OCI-LY7 (cell line): ENCODE measurements around the gene PRELID3B. TPM values are rescaled to one million over a fixed set of nuclear protein-coding genes. Genes with fewer than 3 reads are reported as not detected.

ENCODE experiments used
- BruUV-seq: library from RNA; stranded (reverse); fragments of 400-500 nt; replicated peaks from 2 replicates; lab custom pipeline; 2021; lab: Mats Ljungman, UMichigan
- CTCF ChIA-PET: fragments of 300-600 bp; sonication (Branson Sonifier 250); formaldehyde crosslinking; loops from one replicate; lab custom pipeline; 2022; ENCODE audit warnings: antibody characterized with exemption; ENCODE audit not compliant: unreplicated experiment; lab: Charles Lee
- POLR2A ChIA-PET: fragments of 300-600 bp; sonication (Branson Sonifier 250); formaldehyde crosslinking; loops from one replicate; lab custom pipeline; 2022; ENCODE audit warnings: antibody characterized with exemption; lab: Charles Lee
- DNase-seq: peaks from one replicate; pipeline ENCODE4 v3.0.0-alpha.2; 2015; ENCODE audit warnings: low spot score
- H2AFZ ChIP-seq: fragments of 200-600 bp; sonication (generic), shearing (Covaris generic); 2 replicates; pipeline ENCODE4 v1.6.1; 2014; ENCODE audit warnings: mild to moderate bottlenecking, antibody characterized with exemption, low read length, moderate library complexity
- H3K27ac ChIP-seq: fragments of 200-600 bp; sonication (generic); 2 replicates; pipeline ENCODE4 v1.5.1; 2014; ENCODE audit warnings: mixed run types, low read depth, mild to moderate bottlenecking, moderate library complexity, low read length, inconsistent platforms; ENCODE audit not compliant: poor library complexity, severe bottlenecking
- H3K36me3 ChIP-seq: fragments of 200-600 bp; sonication (generic); 2 replicates; pipeline ENCODE4 v1.6.1; 2014; ENCODE audit warnings: mild to moderate bottlenecking, antibody characterized with exemption, low read length, moderate library complexity, mixed read lengths; ENCODE audit not compliant: insufficient read depth
- H3K4me1 ChIP-seq: fragments of 200-600 bp; sonication (generic); 2 replicates; pipeline ENCODE4 v1.5.1; 2014; ENCODE audit warnings: mild to moderate bottlenecking, low read length; ENCODE audit not compliant: insufficient read depth, poor library complexity, severe bottlenecking
- H3K4me2 ChIP-seq: fragments of 200-600 bp; sonication (generic); 2 replicates; pipeline ENCODE4 v1.6.1; 2014; ENCODE audit warnings: mild to moderate bottlenecking, low read length
- H3K4me3 ChIP-seq: fragments of 200-600 bp; sonication (generic); 2 replicates; pipeline ENCODE4 v1.5.1; 2014; ENCODE audit warnings: mild to moderate bottlenecking, low read depth, low read length; ENCODE audit not compliant: poor library complexity, severe bottlenecking
- H3K79me2 ChIP-seq: fragments of 200-600 bp; sonication (generic); 2 replicates; pipeline ENCODE4 v1.6.1; 2016; ENCODE audit warnings: low read depth, mild to moderate bottlenecking, low read length, moderate library complexity, mixed read lengths; ENCODE audit not compliant: insufficient read depth
- H3K9me2 ChIP-seq: fragments of 200-600 bp; sonication (generic); 2 replicates; pipeline ENCODE4 v1.6.1; 2016; ENCODE audit warnings: mild to moderate bottlenecking, low read length, mixed read lengths; ENCODE audit not compliant: insufficient read depth
- H3K9me3 ChIP-seq: fragments of 200-600 bp; sonication (generic); 2 replicates; pipeline ENCODE4 v1.6.1; 2014; ENCODE audit warnings: mild to moderate bottlenecking, mixed run types, low read length, mixed read lengths
- H4K20me1 ChIP-seq: fragments of 200-600 bp; sonication (generic); 2 replicates; pipeline ENCODE4 v1.6.1; 2014; ENCODE audit warnings: mild to moderate bottlenecking, antibody characterized with exemption, low read length, moderate library complexity, mixed read lengths; ENCODE audit not compliant: insufficient read depth
- CTCF ChIP-seq: fragments of 200-600 bp; sonication (generic); conservative IDR thresholded peaks from 2 replicates; pipeline ENCODE4 v1.5.1; 2014; ENCODE audit warnings: mild to moderate bottlenecking, antibody characterized with exemption, low read length, moderate library complexity, mixed read lengths
- EZH2phosphoT487 ChIP-seq: fragments of 200-600 bp; sonication (generic); IDR thresholded peaks from 2 replicates; pipeline ENCODE4 v1.6.1; 2018; ENCODE audit warnings: low read depth, borderline replicate concordance, mild to moderate bottlenecking, mixed run types, antibody characterized with exemption, low read length, moderate library complexity, mixed read lengths
- intact Hi-C: fragments of 100-400 bp; cut with micrococcal nuclease; formaldehyde crosslinking; loops from one replicate; pipeline ENCODE4 v1.10.0; 2022; ENCODE audit not compliant: unreplicated experiment
- total RNA-seq, 2 experiments: library from RNA; depleted of rRNA in 1 of 2; stranded (reverse); fragments of >200 nt in 1 of 2; shearing (Covaris generic) in 1 of 2; gene quantifications; 2 replicates each; pipeline ENCODE4 v1.2.3, GENCODE V29; 2014 to 2022

Gene PRELID3B
- total RNA-seq, 2 experiments from 2014 or later: 99.4 to 119 TPM

GRCh38 chr20:58989196-58989595 lies 53.4 kb downstream of the PRELID3B start:
- intact Hi-C loops: no loop called here
- ChIA-PET CTCF (no interaction called here), POLR2A (no interaction called here)
- no peak overlapping the region for H3K4me2 ChIP-seq
- TSS peak; percentile 34 for BruUV-seq
- no peaks in the 10 kb centered on the region for H3K9me3 ChIP-seq
- no peak for DNase-seq
- H2AFZ ChIP-seq: no peak overlapping the region
- H3K79me2 ChIP-seq: peaks cover 22% of the 10 kb centered on the region
- H4K20me1 ChIP-seq: peaks cover 9% of the 10 kb centered on the region; the same call in 1 of the 2 replicates
- peaks cover 23% of the 10 kb centered on the region for H3K4me1 ChIP-seq
- peaks cover 99% of the 10 kb centered on the region for H3K36me3 ChIP-seq
- no peak overlapping the region for H3K4me3 ChIP-seq
- H3K27ac ChIP-seq: no peak overlapping the region
- H3K9me2 ChIP-seq: no peaks in the 10 kb centered on the region
- TF ChIP-seq CTCF (no peak), EZH2phosphoT487 (no peak)

GRCh38 chr20:58988565-58988882 lies 54.1 kb downstream of the PRELID3B start:
- no TSS peak for BruUV-seq
- no peak overlapping the region for H3K4me3 ChIP-seq
- ChIA-PET CTCF (no interaction called here), POLR2A (no interaction called here)
- peaks cover 29% of the 10 kb centered on the region for H3K79me2 ChIP-seq
- no peak overlapping the region for H3K27ac ChIP-seq
- H3K4me2 ChIP-seq: no peak overlapping the region
- no peak for TF ChIP-seq EZH2phosphoT487
- TF ChIP-seq CTCF: no peak
- H3K36me3 ChIP-seq: peaks cover 94% of the 10 kb centered on the region
- H3K9me3 ChIP-seq: no peaks in the 10 kb centered on the region
- peaks cover 12% of the 10 kb centered on the region; the same call in 1 of the 2 replicates for H4K20me1 ChIP-seq
- intact Hi-C loops: no loop called here
- no peak for DNase-seq
- H3K9me2 ChIP-seq: no peaks in the 10 kb centered on the region
- H2AFZ ChIP-seq: no peak overlapping the region
- H3K4me1 ChIP-seq: peaks cover 27% of the 10 kb centered on the region

- H3K79me2 ChIP-seq: peaks cover 34% of the 10 kb centered on the region
- no peak overlapping the region for H3K27ac ChIP-seq
- POLR2A ChIA-PET: no interaction called here
- H4K20me1 ChIP-seq: peaks cover 12% of the 10 kb centered on the region; the same call in 1 of the 2 replicates
- H3K36me3 ChIP-seq: peaks cover 90% of the 10 kb centered on the region
- no peak for TF ChIP-seq CTCF
- no peak for TF ChIP-seq EZH2phosphoT487
- H3K4me3 ChIP-seq: no peak overlapping the region
- intact Hi-C loops: no loop called here
- no peak overlapping the region for H3K4me2 ChIP-seq
- CTCF ChIA-PET: no interaction called here
- H2AFZ ChIP-seq: no peak overlapping the region
- H3K9me3 ChIP-seq: no peaks in the 10 kb centered on the region
- BruUV-seq: no TSS peak
- no peaks in the 10 kb centered on the region for H3K9me2 ChIP-seq
- DNase-seq: no peak
- peaks cover 26% of the 10 kb centered on the region for H3K4me1 ChIP-seq
Observed at GRCh38 chr20:58987790-58988564, 54.6 kb downstream of the PRELID3B start.
